ENCODE results near the gene THSD7B. TPM values are rescaled to one million over a fixed set of nuclear protein-coding genes. Genes with fewer than 3 reads are reported as not detected.

THSD7B gene
- total and polyA plus RNA-seq, 9 of the 15 experiments (the other 6 are each of a cell fraction or from before 2014, with no cell fraction given): not detected

DNA sequence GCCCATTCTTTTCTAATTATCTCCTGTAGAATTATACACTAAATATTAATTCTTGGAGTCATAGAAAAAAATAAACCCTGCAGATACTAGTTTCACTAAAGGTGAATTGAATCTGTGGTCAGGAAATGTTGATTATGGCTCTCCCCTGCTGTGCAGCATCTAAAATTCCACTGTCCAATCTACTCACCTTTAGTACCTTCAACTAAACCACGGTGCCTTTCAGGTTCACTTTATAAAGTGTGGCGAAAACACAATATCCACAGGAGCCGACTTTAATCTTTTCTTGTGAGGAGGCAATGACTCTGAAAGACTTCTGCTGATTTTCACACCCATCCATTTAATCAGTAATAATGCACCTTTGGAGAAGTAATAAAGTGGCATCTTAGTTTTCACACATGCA, 402.3 kb downstream of the THSD7B start:
- TF ChIP-seq, protein P1, sequence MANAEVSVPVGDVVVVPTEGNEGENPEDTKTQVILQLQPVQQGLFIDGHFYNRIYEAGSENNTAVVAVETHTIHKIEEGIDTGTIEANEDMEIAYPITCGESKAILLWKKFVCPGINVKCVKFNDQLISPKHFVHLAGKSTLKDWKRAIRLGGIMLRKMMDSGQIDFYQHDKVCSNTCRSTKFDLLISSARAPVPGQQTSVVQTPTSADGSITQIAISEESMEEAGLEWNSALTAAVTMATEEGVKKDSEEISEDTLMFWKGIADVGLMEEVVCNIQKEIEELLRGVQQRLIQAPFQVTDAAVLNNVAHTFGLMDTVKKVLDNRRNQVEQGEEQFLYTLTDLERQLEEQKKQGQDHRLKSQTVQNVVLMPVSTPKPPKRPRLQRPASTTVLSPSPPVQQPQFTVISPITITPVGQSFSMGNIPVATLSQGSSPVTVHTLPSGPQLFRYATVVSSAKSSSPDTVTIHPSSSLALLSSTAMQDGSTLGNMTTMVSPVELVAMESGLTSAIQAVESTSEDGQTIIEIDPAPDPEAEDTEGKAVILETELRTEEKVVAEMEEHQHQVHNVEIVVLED (CRISPR knock-in tag; IDR thresholded peaks at IDR 0.05): no peak
- TF ChIP-seq ZSCAN29 (IDR thresholded peaks at IDR 0.05) (no peak), CTBP1 (IDR thresholded peaks at IDR 0.05; ENCODE audit: borderline replicate concordance) (no peak), CBFB (CRISPR knock-in tag; IDR thresholded peaks at IDR 0.05) (no peak), BRF1 (IDR thresholded peaks at IDR 0.05; ENCODE audit: borderline replicate concordance, extremely low read depth, insufficient read length) (no peak), EWSR1 (IDR thresholded peaks at IDR 0.05; ENCODE audit: borderline replicate concordance, low read depth, partially characterized antibody) (no peak), ZNF324 (CRISPR knock-in tag; IDR thresholded peaks at IDR 0.05) (no peak), JUNB (CRISPR knock-in tag; conservative IDR thresholded peaks at IDR 0.05) (no peak), ZNF143 (CRISPR knock-in tag; IDR thresholded peaks at IDR 0.05) (no peak), CSDE1 (IDR thresholded peaks at IDR 0.05) (no peak), PHF8 (IDR thresholded peaks at IDR 0.05; ENCODE audit: borderline replicate concordance, low read length) (no peak), ZNF316 (IDR thresholded peaks at IDR 0.05) (no peak), ZFX (CRISPR knock-in tag; IDR thresholded peaks at IDR 0.05) (no peak), ZNF274 (IDR thresholded peaks at IDR 0.05; ENCODE audit: borderline replicate concordance, low read depth, low read length) (no peak), POLR2AphosphoS5 (IDR thresholded peaks at IDR 0.05; ENCODE audit: control insufficient read depth, insufficient read depth, low read depth, low read length) (no peak)
- TF ChIP-seq, protein P2, sequence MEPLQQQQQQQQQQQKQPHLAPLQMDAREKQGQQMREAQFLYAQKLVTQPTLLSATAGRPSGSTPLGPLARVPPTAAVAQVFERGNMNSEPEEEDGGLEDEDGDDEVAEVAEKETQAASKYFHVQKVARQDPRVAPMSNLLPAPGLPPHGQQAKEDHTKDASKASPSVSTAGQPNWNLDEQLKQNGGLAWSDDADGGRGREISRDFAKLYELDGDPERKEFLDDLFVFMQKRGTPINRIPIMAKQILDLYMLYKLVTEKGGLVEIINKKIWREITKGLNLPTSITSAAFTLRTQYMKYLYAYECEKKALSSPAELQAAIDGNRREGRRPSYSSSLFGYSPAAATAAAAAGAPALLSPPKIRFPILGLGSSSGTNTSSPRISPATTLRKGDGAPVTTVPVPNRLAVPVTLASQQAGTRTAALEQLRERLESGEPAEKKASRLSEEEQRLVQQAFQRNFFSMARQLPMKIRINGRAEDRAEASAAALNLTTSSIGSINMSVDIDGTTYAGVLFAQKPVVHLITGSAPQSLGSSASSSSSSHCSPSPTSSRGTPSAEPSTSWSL (CRISPR knock-in tag; IDR thresholded peaks at IDR 0.05; ENCODE audit: borderline replicate concordance): no peak
- TF ChIP-seq, protein P3, sequence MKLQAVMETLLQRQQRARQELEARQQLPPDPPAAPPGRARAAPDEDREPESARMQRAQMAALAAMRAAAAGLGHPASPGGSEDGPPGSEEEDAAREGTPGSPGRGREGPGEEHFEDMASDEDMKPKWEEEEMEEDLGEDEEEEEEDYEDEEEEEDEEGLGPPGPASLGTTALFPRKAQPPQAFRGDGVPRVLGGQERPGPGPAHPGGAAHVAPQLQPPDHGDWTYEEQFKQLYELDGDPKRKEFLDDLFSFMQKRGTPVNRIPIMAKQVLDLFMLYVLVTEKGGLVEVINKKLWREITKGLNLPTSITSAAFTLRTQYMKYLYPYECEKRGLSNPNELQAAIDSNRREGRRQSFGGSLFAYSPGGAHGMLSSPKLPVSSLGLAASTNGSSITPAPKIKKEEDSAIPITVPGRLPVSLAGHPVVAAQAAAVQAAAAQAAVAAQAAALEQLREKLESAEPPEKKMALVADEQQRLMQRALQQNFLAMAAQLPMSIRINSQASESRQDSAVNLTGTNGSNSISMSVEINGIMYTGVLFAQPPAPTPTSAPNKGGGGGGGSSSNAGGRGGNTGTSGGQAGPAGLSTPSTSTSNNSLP (IDR thresholded peaks at IDR 0.05; ENCODE audit: borderline replicate concordance, low read depth, low read length): no peak
- TF ChIP-seq, protein P4, sequence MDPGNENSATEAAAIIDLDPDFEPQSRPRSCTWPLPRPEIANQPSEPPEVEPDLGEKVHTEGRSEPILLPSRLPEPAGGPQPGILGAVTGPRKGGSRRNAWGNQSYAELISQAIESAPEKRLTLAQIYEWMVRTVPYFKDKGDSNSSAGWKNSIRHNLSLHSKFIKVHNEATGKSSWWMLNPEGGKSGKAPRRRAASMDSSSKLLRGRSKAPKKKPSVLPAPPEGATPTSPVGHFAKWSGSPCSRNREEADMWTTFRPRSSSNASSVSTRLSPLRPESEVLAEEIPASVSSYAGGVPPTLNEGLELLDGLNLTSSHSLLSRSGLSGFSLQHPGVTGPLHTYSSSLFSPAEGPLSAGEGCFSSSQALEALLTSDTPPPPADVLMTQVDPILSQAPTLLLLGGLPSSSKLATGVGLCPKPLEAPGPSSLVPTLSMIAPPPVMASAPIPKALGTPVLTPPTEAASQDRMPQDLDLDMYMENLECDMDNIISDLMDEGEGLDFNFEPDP (CRISPR knock-in tag; IDR thresholded peaks at IDR 0.05): no peak
- H3K79me2 ChIP-seq (ENCODE audit: control insufficient read depth, insufficient read depth, low read length): no peaks in the 10 kb centered on the region
- 0% methylated on average over 3 of the region's 3 CpGs for WGBS (ENCODE audit: insufficient coverage, low coverage, missing lambda C conversion rate)
- ATAC-seq (no peak), FAIRE-seq (no peak), DNase-seq (ENCODE audit: extremely low read depth in 1 of 4, low spot score in 3 of 4) (no peak)
- H3K4me1 ChIP-seq (replicated peaks in 1 of 2; ENCODE audit: control insufficient read depth in 2 of 2, insufficient read depth in 2 of 2, low read length in 2 of 2): no peaks in the 10 kb centered on the region
- no peaks in the 10 kb centered on the region for H3K27me3 ChIP-seq (ENCODE audit: control insufficient read depth in 2 of 2, insufficient read depth in 2 of 2, low read length in 2 of 2)
- ChIA-PET POLR2A (no interaction called here), CTCF (ENCODE audit: low intra/inter-chr PET ratio) (no interaction called here)
- intact Hi-C loops (cut with micrococcal nuclease): no loop called here
- in situ Hi-C loops (cut with MboI): no loop called here
- no peaks in the 10 kb centered on the region for H3K36me3 ChIP-seq (ENCODE audit: control insufficient read depth, insufficient read depth, low read length)
- H3K9ac ChIP-seq (ENCODE audit: insufficient read depth in 1 of 2, low read depth in 2 of 2, low read length in 2 of 2): no peak overlapping the region
- H3K9me1 ChIP-seq (ENCODE audit: control insufficient read depth, insufficient read depth, low read length): no peaks in the 10 kb centered on the region
- H3K9me3 ChIP-seq (replicated peaks; ENCODE audit: control insufficient read depth, insufficient read depth, low read depth, low read length): no peaks in the 10 kb centered on the region
- no TSS peak for BruUV-seq (replicated peaks)
- no peak overlapping the region for H3K4me2 ChIP-seq (ENCODE audit: insufficient read depth, low read length)
- H3K27ac ChIP-seq (ENCODE audit: extremely low read depth, low read depth, low read length): no peak overlapping the region
- H3K4me3 ChIP-seq: no peak overlapping the region
- H4K20me1 ChIP-seq (replicated peaks; ENCODE audit: control insufficient read depth, insufficient read depth, low read length): no peaks in the 10 kb centered on the region
- no peak overlapping the region for H2AFZ ChIP-seq (ENCODE audit: low read depth, low read length)

Data from K562 (cell line).